HG02571 (cell line): Measurements from ENCODE around the gene NEK7.
"Not testable (repeated sequence)": the region's sequence is repeated elsewhere in the genome, so short reads cannot be mapped to it uniquely, and the experiment has no call there.

ENCODE experiments used
- ATAC-seq: cut with Tn5 transposase; IDR thresholded peaks from one replicate; pipeline ENCODE4 v1.9.1; 2021; ENCODE audit warnings: mild to moderate bottlenecking, moderate library complexity; ENCODE audit not compliant: unreplicated experiment

NEK7 gene

DNA sequence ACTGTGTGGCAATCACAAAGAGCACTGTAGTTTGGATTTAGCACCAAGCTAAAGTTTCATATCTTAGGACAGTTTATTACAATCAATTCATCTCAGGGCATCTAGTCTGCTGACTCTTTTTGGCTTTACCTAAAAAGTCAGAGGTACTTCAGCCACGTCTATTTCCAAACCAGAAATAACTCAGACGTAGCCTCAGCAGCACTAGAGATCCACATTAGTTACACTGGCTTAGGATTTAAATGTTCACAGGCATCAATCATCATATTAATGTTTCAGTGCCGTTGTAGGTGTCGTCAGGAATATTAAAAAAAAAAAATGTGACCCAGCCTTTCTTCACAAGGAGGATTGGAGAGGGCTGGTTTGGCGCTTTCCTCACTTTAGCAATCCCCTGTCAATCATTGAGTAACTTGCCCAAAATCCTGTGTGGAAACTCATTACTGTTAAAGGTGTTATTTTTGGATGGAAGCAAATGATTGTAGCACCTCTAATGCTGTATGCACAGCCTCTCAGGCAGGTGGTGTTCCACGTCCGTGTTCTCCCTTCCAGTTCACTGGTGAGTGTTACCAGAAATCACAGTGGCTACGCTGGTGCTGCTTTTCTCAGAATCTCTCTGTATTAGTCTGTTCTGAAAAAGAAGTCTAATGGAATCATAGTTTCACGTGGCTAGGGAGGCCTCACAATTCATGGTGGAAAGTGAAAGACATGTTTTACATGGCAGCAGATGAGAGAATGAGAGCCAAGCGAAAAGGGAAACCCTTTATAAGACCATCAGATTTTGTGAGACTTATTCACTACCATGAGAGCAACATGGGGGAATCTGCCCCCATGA, 45.4 kb downstream of the NEK7 start:
- ATAC-seq = peak; percentile 71

DNA sequence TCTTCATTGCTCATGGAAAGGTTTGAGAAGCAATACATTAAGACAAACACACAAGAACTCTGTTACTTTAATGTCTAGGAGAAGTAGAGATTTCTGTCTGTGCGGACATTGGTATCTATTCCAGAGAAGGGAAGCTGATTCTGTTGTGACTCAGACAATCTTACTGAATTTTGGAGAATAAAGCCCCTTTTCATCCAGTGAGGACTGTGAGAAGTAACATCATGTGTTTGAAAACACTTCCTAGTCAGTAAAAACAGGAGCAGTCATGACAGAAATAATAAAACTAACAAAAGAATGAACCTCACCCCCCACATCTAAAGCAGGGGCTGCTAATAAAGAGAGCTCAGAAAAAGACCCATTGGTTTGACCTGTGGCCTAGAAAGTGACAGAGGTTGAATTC, 46.6 kb downstream of the NEK7 start:
- no peak for ATAC-seq

DNA sequence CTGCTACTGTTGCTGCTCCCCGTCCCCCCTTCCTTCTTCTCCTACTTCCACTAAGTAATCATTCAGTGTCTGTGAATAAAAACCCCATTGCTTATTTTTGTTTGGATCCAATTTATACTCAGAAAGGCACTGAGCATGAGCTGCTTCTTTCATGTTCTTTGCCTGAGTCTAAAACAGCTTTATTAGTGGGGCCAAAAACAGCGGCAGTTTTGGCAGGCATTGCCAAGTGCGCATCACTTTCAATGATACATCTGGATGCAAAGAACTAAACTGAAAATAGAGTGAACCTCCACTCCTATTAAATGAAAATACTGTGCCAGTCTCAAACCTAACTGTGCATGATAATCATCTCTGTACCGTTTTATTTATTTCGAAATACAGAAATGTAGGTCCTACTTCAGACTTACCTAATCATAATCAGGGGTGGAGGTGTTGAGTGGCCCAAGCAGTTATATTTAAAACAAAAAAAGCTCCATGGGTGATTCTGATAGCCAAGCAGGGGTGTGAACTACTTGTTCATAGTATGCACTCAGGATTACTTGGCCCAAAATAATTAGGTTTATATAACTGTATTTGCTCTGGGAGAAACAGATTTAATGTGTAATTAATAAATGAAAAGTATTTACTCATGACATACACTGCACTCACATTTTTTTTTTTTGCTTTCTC, 48.4 kb downstream of the NEK7 start:
- ATAC-seq = no peak

DNA sequence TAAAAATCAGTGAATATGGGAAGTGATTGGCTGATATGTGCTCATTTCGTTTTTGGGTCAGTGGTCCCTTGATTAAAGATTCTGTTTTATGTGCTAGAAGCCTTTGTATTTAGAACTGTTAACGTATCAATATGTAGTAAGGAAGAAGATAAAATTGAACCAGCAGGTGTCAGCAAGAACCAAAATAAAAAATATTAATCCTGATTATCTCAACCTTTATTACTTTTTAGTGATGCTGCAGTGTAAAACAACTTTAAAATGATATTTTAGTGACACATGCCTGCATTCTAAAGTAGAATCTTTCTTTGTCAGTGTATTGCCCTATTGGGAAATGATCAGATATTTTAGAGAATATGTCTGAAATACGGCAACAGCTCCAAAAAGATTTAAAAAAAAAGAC, 49.5 kb downstream of the NEK7 start:
- no peak for ATAC-seq

DNA sequence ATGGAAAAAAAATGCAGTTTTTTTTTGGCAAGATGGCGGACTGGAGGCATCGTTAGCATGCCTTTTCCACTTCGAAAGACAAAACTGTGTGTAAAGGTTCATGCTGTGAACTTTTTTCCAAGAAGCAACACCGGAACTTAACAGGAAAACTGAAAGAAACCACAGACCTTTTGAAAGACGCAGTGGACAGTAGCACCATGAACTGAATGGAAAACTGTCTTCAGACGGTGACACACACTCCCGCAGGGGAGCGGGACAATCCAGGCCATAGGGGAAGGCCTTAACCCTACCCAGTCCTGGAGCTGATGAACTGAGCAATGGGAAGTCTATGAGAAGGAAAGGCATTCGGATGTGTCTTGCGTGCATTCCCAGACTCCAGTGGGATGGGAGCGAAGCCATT, 54.9 kb downstream of the NEK7 start:
- ATAC-seq = no peak

DNA sequence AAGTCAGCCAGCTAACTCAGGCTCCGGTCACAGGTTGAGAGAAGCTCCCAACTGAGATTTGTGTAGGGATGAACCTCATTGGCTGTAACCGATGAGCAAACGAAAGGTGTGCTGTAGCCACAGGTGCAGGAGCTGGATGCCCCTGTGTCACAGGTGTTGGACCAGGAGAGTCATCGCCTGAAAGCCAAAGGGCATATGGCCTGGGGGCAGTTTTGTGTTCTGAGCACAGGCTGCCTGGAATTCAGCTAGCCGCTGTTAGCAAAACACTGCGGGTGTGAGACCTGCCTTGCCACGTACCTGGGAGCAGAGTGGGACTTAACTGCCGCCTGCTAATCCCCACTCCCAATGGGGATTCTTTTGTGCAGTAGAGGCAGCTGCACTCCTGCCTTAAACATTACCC, 55.3 kb downstream of the NEK7 start:
- ATAC-seq = no peak

DNA sequence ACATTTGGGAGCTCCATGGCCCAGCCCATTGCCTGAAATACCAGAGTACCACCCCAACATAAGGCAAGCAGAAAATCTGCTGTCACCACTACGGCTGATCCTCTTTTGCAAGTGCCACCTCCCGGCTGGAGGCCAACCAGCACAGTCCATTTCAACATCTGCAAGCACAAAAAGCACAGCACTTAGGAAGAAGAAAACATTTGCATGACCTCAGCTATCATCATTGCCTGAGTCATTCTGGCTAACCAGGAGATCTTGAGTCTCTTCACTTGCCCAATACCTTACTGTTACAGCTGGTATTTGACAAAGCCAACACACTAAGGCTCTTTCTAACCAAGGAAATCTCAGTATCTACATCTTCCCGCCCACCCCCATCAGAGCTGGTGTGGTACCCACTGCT, 55.9 kb downstream of the NEK7 start:
- no peak for ATAC-seq

DNA sequence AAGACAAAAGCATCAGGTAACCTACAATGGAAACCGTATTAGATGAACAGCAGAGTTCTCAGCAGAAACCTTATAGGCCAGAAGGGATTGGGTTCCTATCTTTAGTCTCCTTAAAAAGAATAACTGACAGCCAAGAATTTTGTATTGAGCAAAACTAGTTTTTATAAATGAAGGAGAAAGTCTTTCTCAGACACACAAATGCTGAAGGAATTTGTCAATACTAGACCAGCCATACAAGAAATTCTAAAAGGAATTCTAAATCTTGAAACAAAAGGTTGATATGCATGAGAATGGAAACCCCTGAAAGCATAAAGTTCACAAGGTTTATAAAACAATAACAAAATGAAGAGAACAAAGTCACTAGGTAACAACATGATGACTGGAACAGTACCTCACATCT, 58.1 kb downstream of the NEK7 start:
- no peak for ATAC-seq

DNA sequence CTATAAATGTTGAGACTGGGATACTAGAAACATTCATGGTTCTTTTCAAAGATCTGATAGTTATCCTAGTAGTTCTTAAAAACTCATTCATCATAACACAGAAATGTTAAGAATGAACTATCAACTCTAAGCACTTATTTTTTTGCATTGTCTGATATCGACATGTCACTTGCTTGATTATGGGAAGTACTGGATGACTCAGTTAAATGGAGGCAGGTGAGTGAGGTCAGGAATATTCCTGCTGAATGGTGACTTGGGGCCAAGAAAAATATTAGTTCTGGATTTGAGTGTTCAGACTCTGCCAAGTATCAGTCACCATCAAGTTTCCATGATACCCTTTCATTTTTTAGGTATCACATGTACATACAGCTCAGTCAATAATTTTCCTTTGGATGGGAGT, 63.6 kb downstream of the NEK7 start:
- no peak for ATAC-seq

DNA sequence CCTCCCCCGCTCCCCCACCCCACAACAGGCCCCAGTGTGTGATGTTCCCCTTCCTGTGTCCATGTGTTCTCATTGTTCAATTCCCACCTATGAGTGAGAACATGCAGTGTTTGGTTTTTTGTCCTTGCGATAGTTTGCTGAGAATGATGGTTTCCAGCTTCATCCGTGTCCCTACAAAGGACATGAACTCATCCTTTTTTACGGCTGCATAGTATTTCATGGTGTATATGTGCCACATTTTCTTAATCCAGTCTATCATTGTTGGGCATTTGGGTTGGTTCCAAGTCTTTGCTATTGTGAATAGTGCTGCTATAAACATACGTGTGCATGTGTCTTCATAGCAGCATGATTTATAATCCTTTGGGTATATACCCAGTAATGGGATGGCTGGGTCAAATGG, 70.2 kb downstream of the NEK7 start:
- ATAC-seq = not testable (repeated sequence)

DNA sequence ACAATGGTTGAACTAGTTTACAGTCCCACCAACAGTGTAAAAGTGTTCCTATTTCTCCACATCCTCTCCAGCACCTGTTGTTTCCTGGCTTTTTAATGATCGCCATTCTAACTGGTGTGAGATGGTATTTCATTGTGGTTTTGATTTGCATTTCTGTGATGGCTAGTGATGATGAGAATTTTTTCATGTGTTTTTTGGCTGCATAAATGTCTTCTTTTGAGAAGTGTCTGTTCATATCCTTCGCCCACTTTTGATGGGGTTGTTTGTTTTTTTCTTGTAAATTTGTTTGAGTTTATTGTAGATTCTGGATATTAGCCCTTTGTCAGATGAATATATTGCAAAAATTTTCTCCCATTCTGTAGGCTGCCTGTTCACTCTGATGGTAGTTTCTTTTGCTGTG, 70.7 kb downstream of the NEK7 start:
- ATAC-seq = not testable (repeated sequence)

DNA sequence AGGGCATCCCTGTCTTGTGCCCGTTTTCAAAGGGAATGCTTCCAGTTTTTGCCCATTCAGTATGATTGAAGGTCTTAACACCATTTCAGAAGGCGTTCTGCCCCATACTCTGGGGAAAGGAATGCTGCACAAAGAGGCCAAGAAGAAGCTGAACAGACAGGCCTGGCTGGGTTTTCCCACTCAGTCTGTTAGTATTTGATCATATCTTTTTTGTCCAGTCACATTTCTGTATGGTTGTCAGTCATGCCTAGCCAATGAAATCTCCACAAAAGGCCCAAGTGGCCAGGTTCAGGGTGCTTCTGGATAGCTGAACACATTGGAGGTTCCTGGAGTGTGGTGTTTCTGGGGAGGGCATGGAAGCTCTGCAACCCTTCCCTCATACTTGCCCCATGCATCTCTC, 72.1 kb downstream of the NEK7 start:
- no peak for ATAC-seq

DNA sequence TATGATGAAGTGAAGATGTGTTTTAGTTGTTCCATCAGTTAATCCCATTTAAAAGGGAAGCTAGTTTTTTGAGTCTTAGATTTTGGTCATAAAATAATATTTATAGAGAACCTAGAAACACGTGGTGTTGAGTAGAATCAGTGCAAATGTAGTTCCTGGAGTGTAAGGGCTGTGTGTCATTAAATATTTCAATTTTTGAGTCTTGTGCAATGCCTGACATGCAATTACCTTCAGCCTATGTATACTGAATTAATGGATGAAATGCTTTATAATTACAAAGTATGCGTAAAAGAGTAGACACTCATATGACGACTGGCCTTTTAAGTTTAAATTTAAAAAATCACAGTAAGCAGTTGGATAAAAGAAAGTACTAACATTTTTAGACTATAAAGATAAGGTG, 75.0 kb downstream of the NEK7 start:
- no peak for ATAC-seq

DNA sequence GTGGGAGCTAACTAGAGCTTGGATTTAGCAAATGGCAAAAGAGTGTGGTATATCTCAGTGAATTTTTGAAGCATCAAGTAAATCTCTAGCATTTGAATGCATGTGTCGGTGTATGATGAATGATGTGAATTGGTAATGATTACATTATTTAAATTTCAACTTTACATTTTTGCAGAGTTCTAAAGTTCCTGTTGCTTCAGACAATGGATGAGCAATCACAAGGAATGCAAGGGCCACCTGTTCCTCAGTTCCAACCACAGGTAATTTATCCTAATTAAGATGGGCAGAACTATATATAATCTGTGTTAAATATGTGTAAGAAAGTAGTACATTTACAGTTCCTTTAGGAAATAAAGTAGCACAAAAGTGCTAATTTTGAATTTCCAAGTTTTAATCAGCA, 75.6 kb downstream of the NEK7 start:
- no peak for ATAC-seq

DNA sequence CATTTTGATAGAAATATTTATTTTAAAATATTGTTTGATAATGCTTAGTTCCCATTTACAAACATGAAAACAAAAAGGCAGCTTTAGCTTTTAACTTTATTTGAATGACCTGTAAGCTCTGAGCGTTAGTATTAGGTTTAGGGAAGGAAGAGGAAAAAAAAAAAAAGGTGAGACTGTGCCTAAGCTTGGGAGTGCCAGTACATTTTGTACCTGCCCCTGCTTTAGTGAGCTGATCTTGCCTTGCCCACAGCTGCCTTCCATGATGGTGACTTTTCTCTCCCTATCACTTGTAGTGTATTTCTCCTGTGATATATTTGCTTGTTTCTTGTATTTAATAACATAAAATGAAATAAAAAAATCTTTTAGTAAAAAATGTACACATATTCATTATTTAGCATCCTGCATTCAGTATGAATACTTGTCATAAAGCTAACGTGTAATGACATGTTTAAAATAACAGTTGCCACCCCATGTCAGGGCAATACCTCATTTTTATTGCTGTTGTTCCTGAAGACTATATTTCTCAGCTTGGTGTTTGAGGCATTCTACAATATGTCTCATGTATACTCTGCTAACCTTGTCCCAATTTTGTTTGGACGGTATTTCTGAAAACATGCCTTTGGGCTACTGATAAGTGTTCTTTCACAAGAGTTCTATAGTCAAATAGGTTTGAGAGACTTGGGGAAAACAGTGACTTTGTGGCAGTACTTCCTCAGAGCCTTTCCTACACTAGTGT, 76.3 kb downstream of the NEK7 start:
- no peak for ATAC-seq

DNA sequence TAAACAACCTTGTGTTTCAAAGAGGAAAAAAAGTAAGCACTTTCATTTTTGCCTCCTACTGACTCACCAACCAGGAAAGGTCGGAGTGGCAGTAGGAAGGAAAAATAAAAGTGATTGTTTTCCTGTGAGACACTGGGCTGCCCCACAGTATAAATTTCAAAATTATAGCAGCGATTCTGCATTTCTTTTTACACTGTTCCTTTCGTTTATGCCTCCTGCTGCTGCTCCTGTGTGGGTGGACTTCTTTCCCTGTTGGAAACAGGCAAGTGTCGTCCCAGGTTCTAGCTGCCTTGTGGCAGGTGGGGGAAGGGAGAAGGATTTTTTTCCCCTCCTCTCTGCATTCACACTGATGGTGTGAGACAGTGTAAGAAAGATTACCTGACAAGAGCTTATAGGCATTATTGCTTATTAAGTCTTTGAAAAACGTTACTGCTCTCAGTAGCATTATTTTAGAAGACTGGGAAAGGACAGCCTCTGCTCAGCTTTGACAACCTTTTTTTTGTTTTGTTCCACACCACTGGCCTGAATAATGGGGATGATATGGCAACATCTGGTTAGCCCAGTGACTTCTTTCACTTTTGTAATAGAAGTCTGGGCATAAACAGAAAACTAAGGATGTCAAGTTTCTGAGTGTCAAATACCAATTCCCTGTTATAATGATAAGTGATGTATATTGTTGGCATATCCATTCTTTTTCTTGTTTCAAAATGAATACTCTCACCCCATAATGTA, 77.9 kb downstream of the NEK7 start:
- no peak for ATAC-seq

DNA sequence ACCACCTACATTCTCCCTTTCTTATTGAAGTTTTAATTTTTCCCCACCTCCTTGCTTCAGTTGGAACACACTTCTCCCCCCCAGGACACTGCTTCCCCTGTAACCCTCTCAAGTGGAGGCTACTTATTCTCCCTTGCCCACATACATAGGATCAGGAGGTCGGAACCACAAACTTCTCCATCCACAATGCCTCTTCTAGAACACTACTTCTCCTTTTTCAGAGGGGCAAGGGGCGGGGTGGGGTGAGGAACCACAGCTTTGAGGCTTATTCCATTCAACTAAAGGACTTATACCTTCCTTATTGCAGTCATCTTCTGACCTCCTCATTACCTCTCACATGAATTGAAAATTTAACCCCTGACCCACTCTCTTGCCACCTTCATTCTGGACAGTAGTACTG, 81.3 kb downstream of the NEK7 start:
- ATAC-seq = no peak

DNA sequence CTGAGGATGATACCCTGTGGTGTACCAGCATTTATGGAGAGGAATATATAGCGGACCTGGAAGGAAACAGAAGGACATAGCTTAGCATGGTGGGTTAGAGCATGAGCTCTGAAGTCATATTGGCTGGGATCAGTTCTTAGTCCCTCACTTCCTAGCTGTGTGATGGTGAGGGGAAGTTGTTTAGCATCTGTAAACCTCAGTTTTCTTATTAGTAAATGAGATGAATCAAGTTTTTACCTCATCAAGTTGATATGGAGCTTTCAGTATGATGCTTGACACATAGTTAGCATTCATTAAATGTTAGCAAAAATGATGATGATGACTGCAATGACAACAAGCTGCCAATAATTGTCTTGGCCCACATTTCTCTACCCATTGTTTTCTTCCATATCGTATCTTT, 84.8 kb downstream of the NEK7 start:
- ATAC-seq = no peak

DNA sequence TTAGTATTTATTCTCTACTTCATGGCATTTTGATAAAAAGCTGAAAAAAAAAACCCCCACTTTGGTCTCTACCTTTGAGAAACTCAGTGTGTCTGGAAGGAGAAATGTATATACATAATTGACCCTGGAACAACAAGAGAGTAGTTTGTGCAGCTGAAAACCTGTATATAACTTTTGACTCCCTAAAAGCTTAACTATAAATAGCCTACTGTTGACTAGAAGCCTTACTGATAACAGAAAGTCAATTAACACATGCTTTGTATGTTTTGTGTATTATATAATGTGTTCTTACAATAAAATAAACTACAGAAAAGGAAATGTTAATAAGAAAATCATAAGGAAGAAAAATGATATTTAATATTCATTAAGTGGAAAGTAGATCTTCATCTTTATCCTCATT, 88.0 kb downstream of the NEK7 start:
- ATAC-seq = no peak

DNA sequence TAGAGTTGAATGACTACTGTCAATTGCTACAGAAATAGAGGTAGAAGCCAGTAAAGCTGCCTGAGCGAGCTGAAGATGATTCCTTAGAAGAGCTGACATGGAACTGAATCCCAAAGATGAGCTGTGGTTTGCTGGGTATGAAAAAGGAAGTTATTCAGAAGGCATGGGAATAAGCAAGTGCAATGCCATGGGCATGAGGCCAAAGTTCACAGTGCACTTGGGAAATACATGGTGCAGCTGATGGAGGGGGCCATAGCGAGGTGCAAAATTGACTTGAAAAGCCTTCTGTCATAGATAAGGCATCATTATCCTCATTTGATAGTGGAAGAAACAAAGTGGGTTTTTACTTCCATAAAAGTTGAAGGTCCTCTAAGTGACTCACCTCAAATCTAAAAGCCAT, 88.6 kb downstream of the NEK7 start:
- ATAC-seq = no peak

DNA sequence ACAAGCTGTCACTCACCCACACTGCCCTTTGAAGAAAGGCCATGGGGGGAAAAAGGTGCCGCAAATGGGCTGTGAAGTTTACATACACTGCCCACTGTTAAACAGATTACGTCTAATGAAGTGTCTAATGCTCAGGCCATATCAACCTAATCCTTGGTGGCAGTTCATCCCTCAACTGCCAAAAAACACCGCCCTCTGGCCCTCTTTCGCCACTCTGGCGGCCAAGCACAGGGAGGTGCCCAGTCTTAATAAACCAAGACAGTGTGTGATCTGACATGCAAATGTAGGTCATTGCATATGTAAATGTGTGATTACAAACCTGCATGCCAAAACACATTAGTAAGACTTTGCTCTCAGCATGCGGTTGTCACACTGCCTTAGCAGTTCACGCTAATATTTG, 89.5 kb downstream of the NEK7 start:
- ATAC-seq = no peak
